ENCODE data around the gene PNPLA7. TPM values are rescaled to one million over a fixed set of nuclear protein-coding genes. Genes with fewer than 3 reads are reported as not detected.
"Not testable (repeated sequence)": the region's sequence is repeated elsewhere in the genome, so short reads cannot be mapped to it uniquely, and the experiment has no call there.

The PNPLA7 gene
- 10 to 100 TPM in 3 of 5 experiments, 1 to 10 TPM in 2; 4.9 to 28.9 (median 16.2) TPM for total RNA-seq
- polyA plus RNA-seq: 1 to 10 TPM; 2.7 TPM
- 24.2 reads per million, percentile 55 among the genes with 10 or more reads in this experiment for total RNA-seq

GRCh38 chr9:137550231-137550621 is at the start of gene PNPLA7:
TSS of gene PNPLA7 (minus strand) at chr9:137550402. CDS start at chr9:137550197, 205 bp downstream.
- ChIA-PET CTCF (no interaction called here), POLR2A (interaction anchor here (0.6 to 2.1 kb wide), 5 partner anchors 14 to 290 kb away, joined by 3 to 4 read pairs (median 4); partner anchors contain the start of genes EXD3 and NOXA1)
- H3K27ac Mint-ChIP-seq: peak within 1 kb of the TSS; percentile 81 to 94 (median 91)
- peak within 1 kb of the TSS; percentile 91 to 99 (median 95) for H3K4me3 Mint-ChIP-seq
- Histone ChIP-seq H3K4me1 (ENCODE audit: control insufficient read depth in 2 of 2, insufficient read depth in 2 of 2, low read length in 2 of 2) (peaks cover 0 to 6% of the 10 kb centered on the region in 2 donors), H3K27me3 (ENCODE audit: control insufficient read depth in 2 of 2, insufficient read depth in 2 of 2, low read length in 2 of 2) (no peaks in the 10 kb centered on the region), H3K9me3 (ENCODE audit: control insufficient read depth in 2 of 3, low read length in 3 of 3) (no peaks in the 10 kb centered on the region), H3K36me3 (ENCODE audit: control insufficient read depth in 2 of 3, insufficient read depth in 3 of 3, low read length in 3 of 3) (peaks cover 0 to under 1% (median 0%) of the 10 kb centered on the region in 3 experiments), H3K27ac (ENCODE audit: low read depth, low read length) (peak within 1 kb of the TSS; percentile 80), H3K4me3 (ENCODE audit: low read length) (peak within 1 kb of the TSS; percentile 50)
- peaks cover 0 to 1% (median 0%) of the 10 kb centered on the region in 11 donors for H3K9me3 Mint-ChIP-seq
- no peaks in the 10 kb centered on the region for H3K27me3 Mint-ChIP-seq
- peak in 8 of 9 donors; percentile 30 to 70 (median 46) for DNase-seq
- peaks cover 11 to 24% (median 17%) of the 10 kb centered on the region in 7 donors for H3K4me1 Mint-ChIP-seq
- peaks cover 0 to 3% (median 1%) of the 10 kb centered on the region in 5 donors for H3K36me3 Mint-ChIP-seq
- intact Hi-C loops (cut with micrococcal nuclease): loop anchor here (2.0 to 10.0 kb wide), 6 partner anchors 88 to 1068 kb away; partner anchors contain the start of genes SEC16A (in 2 of the 2), EXD3 (in 1 of the 2), NOXA1 (in 1 of the 2) and NRARP (in 1 of the 2)
- no peak for ATAC-seq

GRCh38 chr9:137598943-137599342 is 48.7 kb upstream of the PNPLA7 start:
- intact Hi-C loops (cut with micrococcal nuclease): no loop called here
- Mint-ChIP-seq H3K36me3 (no peaks in the 10 kb centered on the region), H3K27ac (no peak overlapping the region), H3K9me3 (no peaks in the 10 kb centered on the region), H3K4me3 (no peak overlapping the region), H3K4me1 (peaks cover 0 to 24% (median 7%) of the 10 kb centered on the region in 7 donors), H3K27me3 (no peaks in the 10 kb centered on the region)
- Histone ChIP-seq H3K27me3 (ENCODE audit: control insufficient read depth in 2 of 2, insufficient read depth in 2 of 2, low read length in 2 of 2) (no peaks in the 10 kb centered on the region), H3K36me3 (ENCODE audit: control insufficient read depth in 2 of 3, insufficient read depth in 3 of 3, low read length in 3 of 3) (no peaks in the 10 kb centered on the region), H3K9me3 (ENCODE audit: control insufficient read depth in 2 of 3, low read length in 3 of 3) (no peaks in the 10 kb centered on the region), H3K4me1 (ENCODE audit: control insufficient read depth in 2 of 2, insufficient read depth in 2 of 2, low read length in 2 of 2) (no peaks in the 10 kb centered on the region), H3K27ac (ENCODE audit: low read depth, low read length) (no peak overlapping the region), H3K4me3 (ENCODE audit: low read length) (no peak overlapping the region)
- no peak for DNase-seq
- ATAC-seq: no peak
- POLR2A ChIA-PET: interaction anchor here (0.6 kb wide), 1 partner anchor 514 kb away, joined by 3 read pairs; no protein-coding TSS in a partner anchor
- CTCF ChIA-PET: no interaction called here

GRCh38 chr9:137596577-137596976 is 46.4 kb upstream of the PNPLA7 start:
- H3K36me3 Mint-ChIP-seq; H3K27ac ChIP-seq (ENCODE audit: low read depth, low read length); H3K27ac Mint-ChIP-seq; H3K9me3 ChIP-seq (ENCODE audit: control insufficient read depth in 2 of 3, low read length in 3 of 3); H3K27me3 ChIP-seq (ENCODE audit: control insufficient read depth in 2 of 2, insufficient read depth in 2 of 2, low read length in 2 of 2); H3K4me1 ChIP-seq (ENCODE audit: control insufficient read depth in 2 of 2, insufficient read depth in 2 of 2, low read length in 2 of 2); ATAC-seq; H3K9me3 Mint-ChIP-seq; POLR2A ChIA-PET; intact Hi-C loops (cut with micrococcal nuclease); DNase-seq; H3K36me3 ChIP-seq (ENCODE audit: control insufficient read depth in 2 of 3, insufficient read depth in 3 of 3, low read length in 3 of 3); H3K4me3 ChIP-seq (ENCODE audit: low read length); H3K27me3 Mint-ChIP-seq; H3K4me3 Mint-ChIP-seq: not testable (repeated sequence)
- CTCF ChIA-PET: interaction anchor here (0.6 kb wide), 1 partner anchor 336 kb away, joined by 3 read pairs; no protein-coding TSS in a partner anchor
- H3K4me1 Mint-ChIP-seq: peaks cover 0 to 11% (median 4%) of the 10 kb centered on the region in 7 donors

GRCh38 chr9:137593176-137593575 is 43.0 kb upstream of the PNPLA7 start:
- Histone ChIP-seq H3K27ac (ENCODE audit: low read depth, low read length) (no peak overlapping the region), H3K4me1 (ENCODE audit: control insufficient read depth in 2 of 2, insufficient read depth in 2 of 2, low read length in 2 of 2) (peaks cover 0 to 12% of the 10 kb centered on the region in 2 donors), H3K4me3 (ENCODE audit: low read length) (no peak overlapping the region), H3K36me3 (ENCODE audit: control insufficient read depth in 2 of 3, insufficient read depth in 3 of 3, low read length in 3 of 3) (peaks cover 0 to 4% (median 0%) of the 10 kb centered on the region in 3 experiments), H3K27me3 (ENCODE audit: control insufficient read depth in 2 of 2, insufficient read depth in 2 of 2, low read length in 2 of 2) (no peaks in the 10 kb centered on the region), H3K9me3 (ENCODE audit: control insufficient read depth in 2 of 3, low read length in 3 of 3) (no peaks in the 10 kb centered on the region)
- H3K36me3 Mint-ChIP-seq: peaks cover 0 to 3% (median under 1%) of the 10 kb centered on the region in 5 donors
- H3K4me3 Mint-ChIP-seq: peak overlapping the region in 9 of 10 donors; percentile 5 to 54 (median 30)
- no peak for DNase-seq
- H3K27me3 Mint-ChIP-seq: no peaks in the 10 kb centered on the region
- ChIA-PET CTCF (no interaction called here), POLR2A (interaction anchor here (0.6 to 0.7 kb wide), 2 partner anchors 34 to 41 kb away, joined by 3 read pairs; no protein-coding TSS in a partner anchor)
- no peaks in the 10 kb centered on the region for H3K9me3 Mint-ChIP-seq
- intact Hi-C loops (cut with micrococcal nuclease): loop anchor here in 1 of 2 donors (5.0 kb wide), 1 partner anchor 136 kb away; the partner anchor contains the start of gene NSMF
- no peak for ATAC-seq
- no peak overlapping the region for H3K27ac Mint-ChIP-seq
- peaks cover 4 to 16% (median 13%) of the 10 kb centered on the region in 7 donors for H3K4me1 Mint-ChIP-seq

GRCh38 chr9:137592767-137593166 is 42.6 kb upstream of the PNPLA7 start:
- H3K27ac ChIP-seq (ENCODE audit: low read depth, low read length): no peak overlapping the region
- Mint-ChIP-seq H3K4me3 (peak overlapping the region in 9 of 10 donors; percentile 5 to 54 (median 30)), H3K9me3 (no peaks in the 10 kb centered on the region), H3K4me1 (peaks cover 6 to 20% (median 14%) of the 10 kb centered on the region in 7 donors), H3K27ac (no peak overlapping the region), H3K36me3 (peaks cover 0 to 6% (median 4%) of the 10 kb centered on the region in 5 donors), H3K27me3 (no peaks in the 10 kb centered on the region)
- peaks cover 0 to 9% (median 0%) of the 10 kb centered on the region in 3 experiments for H3K36me3 ChIP-seq (ENCODE audit: control insufficient read depth in 2 of 3, insufficient read depth in 3 of 3, low read length in 3 of 3)
- intact Hi-C loops (cut with micrococcal nuclease): loop anchor here in 1 of 2 donors (5.0 kb wide), 1 partner anchor 135 kb away; the partner anchor contains the start of gene NSMF
- POLR2A ChIA-PET: no interaction called here
- DNase-seq (no peak), ATAC-seq (no peak)
- no peak overlapping the region for H3K4me3 ChIP-seq (ENCODE audit: low read length)
- CTCF ChIA-PET: no interaction called here
- peaks cover 0 to 12% of the 10 kb centered on the region in 2 donors for H3K4me1 ChIP-seq (ENCODE audit: control insufficient read depth in 2 of 2, insufficient read depth in 2 of 2, low read length in 2 of 2)
- no peaks in the 10 kb centered on the region for H3K9me3 ChIP-seq (ENCODE audit: control insufficient read depth in 2 of 3, low read length in 3 of 3)
- H3K27me3 ChIP-seq (ENCODE audit: control insufficient read depth in 2 of 2, insufficient read depth in 2 of 2, low read length in 2 of 2): no peaks in the 10 kb centered on the region

- Histone ChIP-seq H3K27me3 (ENCODE audit: control insufficient read depth in 2 of 2, insufficient read depth in 2 of 2, low read length in 2 of 2) (no peaks in the 10 kb centered on the region), H3K4me3 (ENCODE audit: low read length) (peak within 1 kb of the TSS; percentile 64), H3K9me3 (ENCODE audit: control insufficient read depth in 2 of 3, low read length in 3 of 3) (no peaks in the 10 kb centered on the region), H3K27ac (ENCODE audit: low read depth, low read length) (peak within 1 kb of the TSS; percentile 71), H3K4me1 (ENCODE audit: control insufficient read depth in 2 of 2, insufficient read depth in 2 of 2, low read length in 2 of 2) (peaks cover 0 to 12% of the 10 kb centered on the region in 2 donors), H3K36me3 (ENCODE audit: control insufficient read depth in 2 of 3, insufficient read depth in 3 of 3, low read length in 3 of 3) (peaks cover 0 to 29% (median 0%) of the 10 kb centered on the region in 3 experiments)
- Mint-ChIP-seq H3K4me3 (peak within 1 kb of the TSS; percentile 88 to 96 (median 94)), H3K4me1 (peaks cover 7 to 27% (median 16%) of the 10 kb centered on the region in 7 donors), H3K27me3 (no peaks in the 10 kb centered on the region), H3K27ac (peak within 1 kb of the TSS in 8 of 9 donors; percentile 69 to 95 (median 90)), H3K36me3 (peaks cover 0 to 22% (median 8%) of the 10 kb centered on the region in 5 donors), H3K9me3 (no peaks in the 10 kb centered on the region)
- ATAC-seq (peak; percentile 99), DNase-seq (peak; percentile 84 to 97 (median 92))
- intact Hi-C loops (cut with micrococcal nuclease): loop anchor here (1.0 to 5.0 kb wide), 6 partner anchors 11 to 349 kb away; partner anchors contain the start of genes ARRDC1 (in 2 of the 2), MRPL41 (in 2 of the 2), NSMF (in 1 of the 2) and TUBB4B (in 1 of the 2)
- ChIA-PET CTCF (interaction anchor here (0.6 kb wide), 1 partner anchor 32 kb away, joined by 3 read pairs; no protein-coding TSS in a partner anchor), POLR2A (interaction anchor here (1.6 kb wide), 1 partner anchor 28 kb away, joined by 8 read pairs; the partner anchor contains the start of gene EHMT1)
These were observed 40.5 kb upstream of the PNPLA7 start, which contains the start of gene ZMYND19 for GRCh38 chr9:137590469-137591383. TSS of gene ZMYND19 (minus strand) at chr9:137590512. CDS start at chr9:137590263, 249 bp downstream.

All from naive thymus-derived CD4-positive, alpha-beta T cell (primary cell).